Astrocyte (in vitro differentiated cells and primary cell): ENCODE measurements around the gene ADGRL1.
"Not testable (repeated sequence)": the region's sequence is repeated elsewhere in the genome, so short reads cannot be mapped to it uniquely, and the experiment has no call there.

Experiments used
- EZH2 ChIP-seq: IDR thresholded peaks from 2 replicates; pipeline ENCODE4 v1.6.1; 2012; ENCODE audit warnings: mild to moderate bottlenecking, low read length, inconsistent platforms; ENCODE audit not compliant: insufficient read depth
- TF ChIP-seq, protein P1 (sequence below): IDR thresholded peaks from 2 replicates; pipeline ENCODE4 v1.5.1; 2011; ENCODE audit warnings: low read depth, mild to moderate bottlenecking, inconsistent platforms, low read length, moderate library complexity; ENCODE audit not compliant: insufficient read depth

DNA sequence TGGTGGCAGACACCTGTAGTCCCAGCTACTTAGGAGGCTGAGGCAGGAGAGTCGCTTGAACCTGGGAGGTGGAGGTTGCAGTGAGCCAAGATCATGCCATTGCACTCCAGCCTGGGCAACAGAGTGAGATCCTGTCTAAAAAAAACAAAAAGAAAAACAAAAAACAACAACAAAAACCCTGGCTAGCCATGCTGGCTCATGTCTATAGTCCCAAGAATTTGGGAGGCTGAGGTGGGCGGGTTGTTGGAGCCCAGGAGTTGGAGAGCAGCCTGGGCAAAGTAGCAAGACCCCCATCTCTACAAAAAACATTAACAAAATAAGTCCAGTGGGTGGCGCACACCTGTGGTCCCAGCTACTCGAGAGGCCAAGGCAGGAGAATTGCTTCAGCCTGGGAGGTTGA is 27.0 kb upstream of the ADGRL1 start:
- TF ChIP-seq, protein P1, sequence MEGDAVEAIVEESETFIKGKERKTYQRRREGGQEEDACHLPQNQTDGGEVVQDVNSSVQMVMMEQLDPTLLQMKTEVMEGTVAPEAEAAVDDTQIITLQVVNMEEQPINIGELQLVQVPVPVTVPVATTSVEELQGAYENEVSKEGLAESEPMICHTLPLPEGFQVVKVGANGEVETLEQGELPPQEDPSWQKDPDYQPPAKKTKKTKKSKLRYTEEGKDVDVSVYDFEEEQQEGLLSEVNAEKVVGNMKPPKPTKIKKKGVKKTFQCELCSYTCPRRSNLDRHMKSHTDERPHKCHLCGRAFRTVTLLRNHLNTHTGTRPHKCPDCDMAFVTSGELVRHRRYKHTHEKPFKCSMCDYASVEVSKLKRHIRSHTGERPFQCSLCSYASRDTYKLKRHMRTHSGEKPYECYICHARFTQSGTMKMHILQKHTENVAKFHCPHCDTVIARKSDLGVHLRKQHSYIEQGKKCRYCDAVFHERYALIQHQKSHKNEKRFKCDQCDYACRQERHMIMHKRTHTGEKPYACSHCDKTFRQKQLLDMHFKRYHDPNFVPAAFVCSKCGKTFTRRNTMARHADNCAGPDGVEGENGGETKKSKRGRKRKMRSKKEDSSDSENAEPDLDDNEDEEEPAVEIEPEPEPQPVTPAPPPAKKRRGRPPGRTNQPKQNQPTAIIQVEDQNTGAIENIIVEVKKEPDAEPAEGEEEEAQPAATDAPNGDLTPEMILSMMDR = not testable (repeated sequence)
- TF ChIP-seq EZH2 = not testable (repeated sequence)
